ENCODE data around the gene BTG4.

BTG4 gene

DNA sequence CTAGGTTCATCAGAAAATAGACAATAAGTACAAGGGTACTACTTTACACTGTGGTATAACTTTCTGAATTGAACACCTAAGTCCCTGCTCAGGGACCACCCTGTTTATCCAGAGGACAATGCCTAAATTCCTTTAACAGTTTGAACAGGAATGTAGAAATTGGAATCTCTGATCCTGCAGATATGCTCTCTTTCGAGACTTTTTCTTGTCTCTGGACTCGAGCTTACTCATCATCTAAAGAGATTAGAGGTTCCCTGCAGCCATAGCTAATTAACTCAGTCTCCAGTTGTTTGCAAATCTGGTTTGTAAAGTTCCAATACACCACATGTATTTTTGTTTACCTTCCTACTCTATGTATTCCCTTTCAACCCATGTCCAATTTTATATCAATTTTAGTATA, 3.4 kb upstream of the BTG4 start:
- no peak for TF ChIP-seq EP300 (IDR thresholded peaks at IDR 0.05; ENCODE audit: borderline replicate concordance)
- TF ChIP-seq, protein P1, sequence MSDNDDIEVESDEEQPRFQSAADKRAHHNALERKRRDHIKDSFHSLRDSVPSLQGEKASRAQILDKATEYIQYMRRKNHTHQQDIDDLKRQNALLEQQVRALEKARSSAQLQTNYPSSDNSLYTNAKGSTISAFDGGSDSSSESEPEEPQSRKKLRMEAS (IDR thresholded peaks at IDR 0.05) = no peak

DNA sequence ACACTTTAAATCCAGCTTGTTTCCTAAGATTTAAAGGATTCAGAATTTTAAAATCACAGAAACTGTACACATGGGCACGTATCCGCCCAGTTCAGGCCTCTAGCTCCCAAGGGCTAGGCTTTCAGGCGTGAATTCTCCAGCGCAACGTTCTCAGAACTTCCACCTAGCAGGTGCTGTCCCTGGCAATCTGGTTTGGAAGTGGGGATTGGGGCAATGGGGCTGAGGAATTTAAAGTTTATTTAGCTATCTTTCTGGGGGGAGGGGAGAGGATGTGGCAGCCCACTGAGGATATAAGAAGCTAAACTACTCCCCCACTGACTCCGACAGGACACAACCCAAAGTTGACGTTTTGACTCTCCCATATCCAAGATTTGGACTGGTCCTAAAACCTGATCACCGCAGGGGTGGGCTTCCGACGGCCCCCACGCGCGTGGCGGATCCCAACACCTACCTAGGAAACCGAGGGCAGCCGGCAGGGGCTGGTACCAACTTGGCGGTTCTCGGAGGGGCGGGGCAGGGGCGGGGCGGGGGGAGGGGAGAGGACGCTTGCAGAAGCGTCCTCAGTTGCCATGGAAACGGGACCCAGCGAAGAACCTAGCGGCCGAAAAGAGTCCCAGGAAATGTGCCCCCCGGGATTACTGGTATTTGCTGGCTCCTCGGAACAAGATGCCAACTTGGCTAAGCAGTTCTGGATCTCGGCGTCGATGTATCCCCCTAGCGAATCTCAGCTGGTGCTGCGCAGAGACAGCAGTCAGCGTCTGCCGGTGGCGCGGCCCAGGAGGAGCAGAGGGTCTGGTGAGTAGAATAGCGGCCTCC, 2.2 kb upstream of the BTG4 start, which contains the start of gene HOATZ:
TSS of gene HOATZ (plus strand) at position 563 of the 816 bp plus-strand sequence. CDS start at position 570, 7 bp downstream.
- TF ChIP-seq TCF12 (IDR thresholded peaks at IDR 0.05; ENCODE audit: low read depth) (no peak), CREB1 (IDR thresholded peaks at IDR 0.05; ENCODE audit: low read depth) (no peak), TEAD4 (IDR thresholded peaks at IDR 0.05) (no peak), EP300 (IDR thresholded peaks at IDR 0.05; ENCODE audit: borderline replicate concordance) (no peak), CEBPB (IDR thresholded peaks at IDR 0.05) (no peak), ZBTB7A (IDR thresholded peaks at IDR 0.05; ENCODE audit: low read depth) (no peak), FOXM1 (IDR thresholded peaks at IDR 0.05; ENCODE audit: borderline replicate concordance, low read depth) (no peak), EGR1 (IDR thresholded peaks at IDR 0.05) (no peak), RAD21 (IDR thresholded peaks at IDR 0.05; ENCODE audit: low read depth) (no peak), YY1 (IDR thresholded peaks at IDR 0.05; ENCODE audit: low read depth) (no peak), NFIC (IDR thresholded peaks at IDR 0.05) (no peak)
- TF ChIP-seq, protein P2, sequence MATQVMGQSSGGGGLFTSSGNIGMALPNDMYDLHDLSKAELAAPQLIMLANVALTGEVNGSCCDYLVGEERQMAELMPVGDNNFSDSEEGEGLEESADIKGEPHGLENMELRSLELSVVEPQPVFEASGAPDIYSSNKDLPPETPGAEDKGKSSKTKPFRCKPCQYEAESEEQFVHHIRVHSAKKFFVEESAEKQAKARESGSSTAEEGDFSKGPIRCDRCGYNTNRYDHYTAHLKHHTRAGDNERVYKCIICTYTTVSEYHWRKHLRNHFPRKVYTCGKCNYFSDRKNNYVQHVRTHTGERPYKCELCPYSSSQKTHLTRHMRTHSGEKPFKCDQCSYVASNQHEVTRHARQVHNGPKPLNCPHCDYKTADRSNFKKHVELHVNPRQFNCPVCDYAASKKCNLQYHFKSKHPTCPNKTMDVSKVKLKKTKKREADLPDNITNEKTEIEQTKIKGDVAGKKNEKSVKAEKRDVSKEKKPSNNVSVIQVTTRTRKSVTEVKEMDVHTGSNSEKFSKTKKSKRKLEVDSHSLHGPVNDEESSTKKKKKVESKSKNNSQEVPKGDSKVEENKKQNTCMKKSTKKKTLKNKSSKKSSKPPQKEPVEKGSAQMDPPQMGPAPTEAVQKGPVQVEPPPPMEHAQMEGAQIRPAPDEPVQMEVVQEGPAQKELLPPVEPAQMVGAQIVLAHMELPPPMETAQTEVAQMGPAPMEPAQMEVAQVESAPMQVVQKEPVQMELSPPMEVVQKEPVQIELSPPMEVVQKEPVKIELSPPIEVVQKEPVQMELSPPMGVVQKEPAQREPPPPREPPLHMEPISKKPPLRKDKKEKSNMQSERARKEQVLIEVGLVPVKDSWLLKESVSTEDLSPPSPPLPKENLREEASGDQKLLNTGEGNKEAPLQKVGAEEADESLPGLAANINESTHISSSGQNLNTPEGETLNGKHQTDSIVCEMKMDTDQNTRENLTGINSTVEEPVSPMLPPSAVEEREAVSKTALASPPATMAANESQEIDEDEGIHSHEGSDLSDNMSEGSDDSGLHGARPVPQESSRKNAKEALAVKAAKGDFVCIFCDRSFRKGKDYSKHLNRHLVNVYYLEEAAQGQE (IDR thresholded peaks at IDR 0.05; ENCODE audit: low read depth) = no peak
- TF ChIP-seq, protein P3, sequence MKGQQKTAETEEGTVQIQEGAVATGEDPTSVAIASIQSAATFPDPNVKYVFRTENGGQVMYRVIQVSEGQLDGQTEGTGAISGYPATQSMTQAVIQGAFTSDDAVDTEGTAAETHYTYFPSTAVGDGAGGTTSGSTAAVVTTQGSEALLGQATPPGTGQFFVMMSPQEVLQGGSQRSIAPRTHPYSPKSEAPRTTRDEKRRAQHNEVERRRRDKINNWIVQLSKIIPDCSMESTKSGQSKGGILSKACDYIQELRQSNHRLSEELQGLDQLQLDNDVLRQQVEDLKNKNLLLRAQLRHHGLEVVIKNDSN (IDR thresholded peaks at IDR 0.05) = no peak
- TF ChIP-seq, protein P1 (IDR thresholded peaks at IDR 0.05) = no peak

DNA sequence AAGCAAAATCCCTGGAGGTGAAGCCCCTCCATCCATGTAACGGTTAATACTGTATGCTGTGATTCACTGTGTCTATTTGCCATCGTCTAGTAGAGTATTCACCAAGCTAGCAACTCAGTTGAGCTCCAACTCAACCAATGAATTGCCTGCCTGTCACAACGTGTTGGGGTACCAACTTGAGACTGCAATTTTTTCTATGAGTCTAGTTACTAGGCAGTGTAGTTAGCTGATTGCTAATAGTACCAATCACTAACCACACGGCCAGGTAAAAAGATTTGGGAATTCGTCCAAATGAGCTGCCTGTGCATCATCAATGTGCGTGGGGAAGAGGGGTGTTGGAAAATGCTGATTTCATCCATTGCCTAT, 1.0 kb upstream of the BTG4 start:
- TF ChIP-seq, protein P2 (IDR thresholded peaks at IDR 0.05; ENCODE audit: low read depth) = no peak
- no peak for TF ChIP-seq CEBPB (IDR thresholded peaks at IDR 0.05)
- no peak for TF ChIP-seq TAF1 (IDR thresholded peaks at IDR 0.05; ENCODE audit: low read depth)
- TF ChIP-seq TCF12 (IDR thresholded peaks at IDR 0.05; ENCODE audit: low read depth) = no peak
- TF ChIP-seq EP300 (IDR thresholded peaks at IDR 0.05; ENCODE audit: borderline replicate concordance) = no peak
- no peak for TF ChIP-seq FOXM1 (IDR thresholded peaks at IDR 0.05; ENCODE audit: borderline replicate concordance, low read depth)
- TF ChIP-seq CREB1 (IDR thresholded peaks at IDR 0.05; ENCODE audit: low read depth) = no peak
- no peak for TF ChIP-seq RAD21 (IDR thresholded peaks at IDR 0.05; ENCODE audit: low read depth)
- TF ChIP-seq, protein P1 (IDR thresholded peaks at IDR 0.05) = no peak
- TF ChIP-seq TEAD4 (IDR thresholded peaks at IDR 0.05) = no peak
- TF ChIP-seq, protein P3 (IDR thresholded peaks at IDR 0.05) = no peak
- no peak for TF ChIP-seq ZBTB7A (IDR thresholded peaks at IDR 0.05; ENCODE audit: low read depth)

DNA sequence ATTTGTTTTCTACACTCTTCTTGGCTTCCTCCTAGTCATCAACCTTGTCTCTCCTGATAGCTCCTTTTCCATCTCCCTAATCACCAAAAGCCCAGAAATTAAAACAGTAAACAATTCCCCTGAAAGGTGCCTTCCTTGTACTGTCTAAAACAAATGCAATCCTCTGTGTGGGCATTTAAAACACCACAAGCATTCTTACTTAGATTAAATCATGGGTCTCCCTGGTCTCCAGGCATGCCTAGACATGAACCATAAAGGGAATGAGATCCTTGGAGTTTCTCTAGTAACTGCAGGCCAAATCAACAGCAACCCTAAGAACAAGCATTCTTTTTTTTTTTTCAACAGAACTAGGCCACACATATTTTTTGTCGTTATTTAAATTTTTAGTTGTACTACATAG, 1.9 kb downstream of the BTG4 start:
- TF ChIP-seq, protein P1 (IDR thresholded peaks at IDR 0.05) = no peak
- TF ChIP-seq TEAD4 (IDR thresholded peaks at IDR 0.05) = no peak
- no peak for TF ChIP-seq TAF1 (IDR thresholded peaks at IDR 0.05; ENCODE audit: low read depth)
- no peak for TF ChIP-seq YY1 (IDR thresholded peaks at IDR 0.05; ENCODE audit: low read depth)
- TF ChIP-seq EP300 (IDR thresholded peaks at IDR 0.05; ENCODE audit: borderline replicate concordance) = no peak
- TF ChIP-seq CREB1 (IDR thresholded peaks at IDR 0.05; ENCODE audit: low read depth) = no peak
- TF ChIP-seq, protein P2 (IDR thresholded peaks at IDR 0.05; ENCODE audit: low read depth) = no peak
- TF ChIP-seq RAD21 (IDR thresholded peaks at IDR 0.05; ENCODE audit: low read depth) = no peak
- no peak for TF ChIP-seq FOXM1 (IDR thresholded peaks at IDR 0.05; ENCODE audit: borderline replicate concordance, low read depth)
